PC-9 (cell line): ENCODE results near the gene FBXL13. TPM values are rescaled to one million over a fixed set of nuclear protein-coding genes. Genes with fewer than 3 reads are reported as not detected.

Experiments
- BruUV-seq: library from RNA; stranded (reverse); fragments of 400-500 nt; replicated peaks from 2 replicates; lab custom pipeline; 2021; lab: Mats Ljungman, UMichigan
- CTCF ChIA-PET: fragments of 300-600 bp; sonication (Branson Sonifier 250); formaldehyde crosslinking; loops from one replicate; lab custom pipeline; 2022; ENCODE audit warnings: antibody characterized with exemption; lab: Charles Lee
- POLR2A ChIA-PET: fragments of 300-600 bp; sonication (Branson Sonifier 250); formaldehyde crosslinking; loops from one replicate; lab custom pipeline; 2022; ENCODE audit warnings: antibody characterized with exemption; ENCODE audit not compliant: unreplicated experiment; lab: Charles Lee
- DNase-seq, 2 experiments: peaks; one replicate each; pipeline versions ENCODE4 v3.0.0 to v3.0.0-alpha.2; 2015 to 2022; ENCODE audit warnings: mixed read lengths in 1 of 2
- H2AFZ ChIP-seq: fragments of 200-600 bp; sonication (generic); 2 replicates; pipeline ENCODE4 v1.8.1; 2017; ENCODE audit warnings: antibody characterized with exemption
- H3F3A ChIP-seq: fragments of 200-600 bp; sonication (generic); 2 replicates; pipeline ENCODE4 v1.8.1; 2017; ENCODE audit warnings: antibody characterized with exemption, mild to moderate bottlenecking, low read depth; ENCODE audit not compliant: insufficient read depth
- H3K27ac ChIP-seq: fragments of 200-600 bp; sonication (generic); 2 replicates; pipeline ENCODE4 v1.6.1; 2016; ENCODE audit warnings: mixed run types
- H3K27me3 ChIP-seq: fragments of 200-600 bp; sonication (generic); 2 replicates; pipeline ENCODE4 v1.6.1; 2016; ENCODE audit warnings: low read depth, mixed run types; ENCODE audit not compliant: insufficient read depth
- H3K36me3 ChIP-seq: fragments of 200-600 bp; sonication (generic); 2 replicates; pipeline ENCODE4 v1.6.1; 2016; ENCODE audit warnings: low read depth, mixed run types
- H3K4me1 ChIP-seq: fragments of 200-600 bp; sonication (generic); replicated peaks from 2 replicates; pipeline ENCODE4 v1.6.1; 2016; ENCODE audit warnings: mixed run types; ENCODE audit not compliant: insufficient read depth
- H3K4me2 ChIP-seq: fragments of 200-600 bp; sonication (generic); 2 replicates; pipeline ENCODE4 v1.6.1; 2017; ENCODE audit warnings: mixed run types
- H3K4me3 ChIP-seq: fragments of 200-600 bp; sonication (generic); 2 replicates; pipeline ENCODE4 v1.6.1; 2016; ENCODE audit warnings: mixed run types
- H3K79me2 ChIP-seq: fragments of 200-600 bp; sonication (generic); 2 replicates; pipeline ENCODE4 v1.6.1; 2017; ENCODE audit warnings: low read depth, mixed run types
- H3K9me2 ChIP-seq: fragments of 200-600 bp; sonication (generic); 2 replicates; pipeline ENCODE4 v1.8.1; 2017; ENCODE audit warnings: mild to moderate bottlenecking; ENCODE audit not compliant: insufficient read depth
- H3K9me3 ChIP-seq: fragments of 200-600 bp; sonication (generic); 2 replicates; pipeline ENCODE4 v1.8.1; 2016; ENCODE audit warnings: low read depth; ENCODE audit not compliant: insufficient read depth
- H4K20me1 ChIP-seq: fragments of 200-600 bp; sonication (generic); 2 replicates; pipeline ENCODE4 v1.8.1; 2017; ENCODE audit not compliant: insufficient read depth
- CTCF ChIP-seq: fragments of 200-600 bp; sonication (generic); conservative IDR thresholded peaks from 2 replicates; pipeline ENCODE4 v1.6.1; 2017; ENCODE audit warnings: mixed run types, antibody characterized with exemption, mild to moderate bottlenecking, moderate library complexity
- EZH2 ChIP-seq: fragments of 200-600 bp; sonication (generic); IDR thresholded peaks from 2 replicates; pipeline ENCODE4 v1.8.0; 2017; ENCODE audit warnings: antibody characterized with exemption, low read depth
- intact Hi-C: fragments of 100-400 bp; cut with micrococcal nuclease; formaldehyde crosslinking; loops from one replicate; pipeline ENCODE4 v1.10.0; 2022; ENCODE audit not compliant: unreplicated experiment
- total RNA-seq: library from RNA; stranded (reverse); gene quantifications from 2 replicates; pipeline ENCODE4 v1.2.3, GENCODE V29; 2021

The FBXL13 gene
- total RNA-seq, 1 experiment from 2014 or later = 19.4 TPM

- TF ChIP-seq EZH2 (no peak), CTCF (no peak)
- no peak for DNase-seq
- 0 out of 2 replicates have a peak, but pooled peaks cover 4% of the 10 kb centered on the region for H3K9me3 ChIP-seq
- no peak overlapping the region for H3K4me2 ChIP-seq
- H3F3A ChIP-seq = peaks cover 5% of the 10 kb centered on the region; the same call in 1 of the 2 replicates
- no peaks in the 10 kb centered on the region for H3K9me2 ChIP-seq
- no peaks in the 10 kb centered on the region for H3K36me3 ChIP-seq
- H3K27me3 ChIP-seq = no peaks in the 10 kb centered on the region
- H4K20me1 ChIP-seq = no peaks in the 10 kb centered on the region
- no TSS peak for BruUV-seq
- no peak overlapping the region for H3K4me3 ChIP-seq
- ChIA-PET CTCF (no interaction called here), POLR2A (no interaction called here)
- no peak overlapping the region for H2AFZ ChIP-seq
- H3K4me1 ChIP-seq = peaks cover 14% of the 10 kb centered on the region
- no peak overlapping the region for H3K27ac ChIP-seq
- no peaks in the 10 kb centered on the region for H3K79me2 ChIP-seq
- intact Hi-C loops = no loop called here
These were observed 184.7 kb downstream of the FBXL13 start for GRCh38 chr7:102889851-102890250.

GRCh38 chr7:102888561-102889233 is 185.9 kb downstream of the FBXL13 start:
- H3K9me3 ChIP-seq = 0 out of 2 replicates have a peak, but pooled peaks cover 4% of the 10 kb centered on the region
- no peaks in the 10 kb centered on the region for H3K9me2 ChIP-seq
- TF ChIP-seq EZH2 (no peak), CTCF (no peak)
- H3K4me2 ChIP-seq = no peak overlapping the region
- POLR2A ChIA-PET = no interaction called here
- DNase-seq = no peak
- no peaks in the 10 kb centered on the region for H3K79me2 ChIP-seq
- H3K27me3 ChIP-seq = no peaks in the 10 kb centered on the region
- H3K4me1 ChIP-seq = peaks cover 21% of the 10 kb centered on the region
- no peak overlapping the region for H3K27ac ChIP-seq
- H3K36me3 ChIP-seq = no peaks in the 10 kb centered on the region
- CTCF ChIA-PET = no interaction called here
- H2AFZ ChIP-seq = no peak overlapping the region
- peaks cover 5% of the 10 kb centered on the region; the same call in 1 of the 2 replicates for H3F3A ChIP-seq
- no TSS peak for BruUV-seq
- intact Hi-C loops = no loop called here
- H4K20me1 ChIP-seq = no peaks in the 10 kb centered on the region
- H3K4me3 ChIP-seq = no peak overlapping the region

GRCh38 chr7:102883098-102883860 is 191.3 kb downstream of the FBXL13 start:
- H3K4me2 ChIP-seq = peak overlapping the region; percentile 78
- H3K27ac ChIP-seq = peak overlapping the region; percentile 64
- ChIA-PET CTCF (no interaction called here), POLR2A (interaction anchor here (0.5 kb wide), 1 partner anchor 47 kb away, joined by 3 read pairs; no protein-coding TSS in a partner anchor)
- no peaks in the 10 kb centered on the region for H3K36me3 ChIP-seq
- peaks cover 17% of the 10 kb centered on the region for H3F3A ChIP-seq
- intact Hi-C loops = no loop called here
- TSS peak; percentile 63 for BruUV-seq
- H4K20me1 ChIP-seq = no peaks in the 10 kb centered on the region
- DNase-seq = peak; percentile 9 to 80
- no peaks in the 10 kb centered on the region for H3K79me2 ChIP-seq
- peak overlapping the region; percentile 32 for H3K4me3 ChIP-seq
- H2AFZ ChIP-seq = no peak overlapping the region
- peaks cover 24% of the 10 kb centered on the region for H3K4me1 ChIP-seq
- no peaks in the 10 kb centered on the region for H3K9me2 ChIP-seq
- no peaks in the 10 kb centered on the region for H3K27me3 ChIP-seq
- H3K9me3 ChIP-seq = 0 out of 2 replicates have a peak, but pooled peaks cover 4% of the 10 kb centered on the region
- TF ChIP-seq EZH2 (no peak), CTCF (no peak)
